Stimulated activated naive CD4-positive, alpha-beta T cell (primary cell): ENCODE data around the gene LDOC1.
"Not testable (repeated sequence)": the region's sequence is repeated elsewhere in the genome, so short reads cannot be mapped to it uniquely, and the experiment has no call there.

ENCODE experiments used
- DNase-seq, 6 experiments: peaks; one replicate each; lab custom pipeline; 2025; lab: John Stamatoyannopoulos, UW

Gene LDOC1

GRCh38 chrX:141176586-141177451 is at the start of gene LDOC1:
LDOC1 (minus strand) TSS chrX:141177129; CDS start chrX:141177021, 108 bp downstream.
- DNase-seq = peak; percentile 32 to 75 (median 60)

GRCh38 chrX:141221611-141222010 is 44.7 kb upstream of the LDOC1 start:
- DNase-seq = no peak

GRCh38 chrX:141220342-141221008 is 43.5 kb upstream of the LDOC1 start:
- no peak for DNase-seq

- no peak for DNase-seq
Observed at GRCh38 chrX:141214196-141214595, 37.3 kb upstream of the LDOC1 start.

GRCh38 chrX:141201962-141202361 is 25.0 kb upstream of the LDOC1 start:
- DNase-seq = no peak

- not testable (repeated sequence) for DNase-seq
Observed at GRCh38 chrX:141188573-141188972, 11.6 kb upstream of the LDOC1 start.

GRCh38 chrX:141185366-141185765 is 8.4 kb upstream of the LDOC1 start:
- no peak for DNase-seq

- no peak for DNase-seq
Observed at GRCh38 chrX:141183000-141183399, 6.1 kb upstream of the LDOC1 start.

- no peak for DNase-seq
Observed at GRCh38 chrX:141180851-141181250, 3.9 kb upstream of the LDOC1 start.

GRCh38 chrX:141175786-141176185 is 1.1 kb downstream of the LDOC1 start:
- DNase-seq = no peak

- DNase-seq = no peak
Observed at GRCh38 chrX:141164406-141164805, 12.5 kb downstream of the LDOC1 start.

- DNase-seq = no peak
Observed at GRCh38 chrX:141158084-141158483, 18.8 kb downstream of the LDOC1 start.

- not testable (repeated sequence) for DNase-seq
Observed at GRCh38 chrX:141155231-141155630, 21.7 kb downstream of the LDOC1 start.

- DNase-seq = no peak
Observed at GRCh38 chrX:141142946-141143345, 34.0 kb downstream of the LDOC1 start.

- no peak for DNase-seq
Observed at GRCh38 chrX:141133272-141133671, 43.7 kb downstream of the LDOC1 start.

- DNase-seq = no peak
Observed at GRCh38 chrX:141127146-141127545, 49.8 kb downstream of the LDOC1 start.
